ENCODE results near the gene ATP1A4.

DNA sequence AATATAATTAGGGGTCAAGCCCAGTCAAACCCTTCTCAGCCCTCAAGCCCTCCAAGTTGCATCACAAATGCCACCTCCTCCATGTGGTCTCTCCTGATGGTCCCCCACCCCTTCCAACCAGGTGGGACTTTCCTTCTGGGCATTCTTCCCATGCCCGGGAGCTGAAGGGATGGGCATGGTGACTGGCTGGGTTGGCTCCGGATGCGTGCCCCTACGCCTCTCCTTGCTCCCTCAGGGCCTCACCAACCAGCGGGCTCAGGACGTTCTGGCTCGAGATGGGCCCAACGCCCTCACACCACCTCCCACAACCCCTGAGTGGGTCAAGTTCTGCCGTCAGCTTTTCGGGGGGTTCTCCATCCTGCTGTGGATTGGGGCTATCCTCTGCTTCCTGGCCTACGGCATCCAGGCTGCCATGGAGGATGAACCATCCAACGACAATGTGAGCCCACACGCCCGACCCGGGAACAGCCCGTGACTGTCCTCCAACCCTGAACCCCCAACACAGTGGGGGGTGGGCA is 28.4 kb upstream of the ATP1A4 start:
- no peak for TF ChIP-seq POLR2AphosphoS5 (IDR thresholded peaks at IDR 0.05; ENCODE audit: low read depth, low read length)
- TF ChIP-seq, protein P1, sequence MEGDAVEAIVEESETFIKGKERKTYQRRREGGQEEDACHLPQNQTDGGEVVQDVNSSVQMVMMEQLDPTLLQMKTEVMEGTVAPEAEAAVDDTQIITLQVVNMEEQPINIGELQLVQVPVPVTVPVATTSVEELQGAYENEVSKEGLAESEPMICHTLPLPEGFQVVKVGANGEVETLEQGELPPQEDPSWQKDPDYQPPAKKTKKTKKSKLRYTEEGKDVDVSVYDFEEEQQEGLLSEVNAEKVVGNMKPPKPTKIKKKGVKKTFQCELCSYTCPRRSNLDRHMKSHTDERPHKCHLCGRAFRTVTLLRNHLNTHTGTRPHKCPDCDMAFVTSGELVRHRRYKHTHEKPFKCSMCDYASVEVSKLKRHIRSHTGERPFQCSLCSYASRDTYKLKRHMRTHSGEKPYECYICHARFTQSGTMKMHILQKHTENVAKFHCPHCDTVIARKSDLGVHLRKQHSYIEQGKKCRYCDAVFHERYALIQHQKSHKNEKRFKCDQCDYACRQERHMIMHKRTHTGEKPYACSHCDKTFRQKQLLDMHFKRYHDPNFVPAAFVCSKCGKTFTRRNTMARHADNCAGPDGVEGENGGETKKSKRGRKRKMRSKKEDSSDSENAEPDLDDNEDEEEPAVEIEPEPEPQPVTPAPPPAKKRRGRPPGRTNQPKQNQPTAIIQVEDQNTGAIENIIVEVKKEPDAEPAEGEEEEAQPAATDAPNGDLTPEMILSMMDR (IDR thresholded peaks at IDR 0.05), result no peak

Measured in Panc1 (cell line).